ENCODE measurements around the gene KLF11.

DNA sequence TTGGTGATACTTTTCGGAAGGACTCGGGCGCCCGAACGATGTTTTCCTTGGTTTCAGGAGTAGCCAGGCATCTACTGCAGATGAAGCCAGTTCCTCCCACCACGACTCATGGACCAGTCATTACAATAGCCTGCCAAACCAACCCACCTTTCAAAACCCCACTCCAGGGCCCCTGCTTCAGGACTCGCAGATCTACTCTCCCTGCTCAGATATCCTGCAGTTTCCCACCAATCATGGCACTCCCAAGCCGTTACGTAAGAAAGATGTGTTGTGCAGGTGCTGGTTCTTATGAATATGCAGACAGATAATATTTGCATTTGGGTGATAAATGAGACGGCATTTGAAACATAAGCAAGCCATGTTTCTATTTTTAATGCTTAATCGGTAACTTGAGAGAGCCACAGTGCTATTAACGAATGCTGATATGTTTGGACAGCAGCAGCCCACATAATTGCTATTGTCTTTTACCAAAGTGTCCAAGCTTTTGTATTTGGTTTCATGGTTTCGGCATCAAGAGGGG lies 40.4 kb downstream of the KLF11 start:
- TF ChIP-seq, protein P1, sequence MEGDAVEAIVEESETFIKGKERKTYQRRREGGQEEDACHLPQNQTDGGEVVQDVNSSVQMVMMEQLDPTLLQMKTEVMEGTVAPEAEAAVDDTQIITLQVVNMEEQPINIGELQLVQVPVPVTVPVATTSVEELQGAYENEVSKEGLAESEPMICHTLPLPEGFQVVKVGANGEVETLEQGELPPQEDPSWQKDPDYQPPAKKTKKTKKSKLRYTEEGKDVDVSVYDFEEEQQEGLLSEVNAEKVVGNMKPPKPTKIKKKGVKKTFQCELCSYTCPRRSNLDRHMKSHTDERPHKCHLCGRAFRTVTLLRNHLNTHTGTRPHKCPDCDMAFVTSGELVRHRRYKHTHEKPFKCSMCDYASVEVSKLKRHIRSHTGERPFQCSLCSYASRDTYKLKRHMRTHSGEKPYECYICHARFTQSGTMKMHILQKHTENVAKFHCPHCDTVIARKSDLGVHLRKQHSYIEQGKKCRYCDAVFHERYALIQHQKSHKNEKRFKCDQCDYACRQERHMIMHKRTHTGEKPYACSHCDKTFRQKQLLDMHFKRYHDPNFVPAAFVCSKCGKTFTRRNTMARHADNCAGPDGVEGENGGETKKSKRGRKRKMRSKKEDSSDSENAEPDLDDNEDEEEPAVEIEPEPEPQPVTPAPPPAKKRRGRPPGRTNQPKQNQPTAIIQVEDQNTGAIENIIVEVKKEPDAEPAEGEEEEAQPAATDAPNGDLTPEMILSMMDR (IDR thresholded peaks at IDR 0.05; ENCODE audit: low read depth, low read length, poor library complexity, severe bottlenecking) = no peak
- TF ChIP-seq EZH2phosphoT487 (IDR thresholded peaks at IDR 0.05; ENCODE audit: borderline replicate concordance, low read length) = no peak

Data from DOHH2 (cell line).